GM11168 (cell line): Measurements from ENCODE around the gene ENTPD8.

Experiments used
- in situ Hi-C: fragments of 300-500 bp; cut with MboI; formaldehyde crosslinking; loops from one replicate; pipeline ENCODE4 v1.12.0; 2022; ENCODE audit warnings: low sequenced_read_pairs; ENCODE audit not compliant: unreplicated experiment

The ENTPD8 gene

DNA sequence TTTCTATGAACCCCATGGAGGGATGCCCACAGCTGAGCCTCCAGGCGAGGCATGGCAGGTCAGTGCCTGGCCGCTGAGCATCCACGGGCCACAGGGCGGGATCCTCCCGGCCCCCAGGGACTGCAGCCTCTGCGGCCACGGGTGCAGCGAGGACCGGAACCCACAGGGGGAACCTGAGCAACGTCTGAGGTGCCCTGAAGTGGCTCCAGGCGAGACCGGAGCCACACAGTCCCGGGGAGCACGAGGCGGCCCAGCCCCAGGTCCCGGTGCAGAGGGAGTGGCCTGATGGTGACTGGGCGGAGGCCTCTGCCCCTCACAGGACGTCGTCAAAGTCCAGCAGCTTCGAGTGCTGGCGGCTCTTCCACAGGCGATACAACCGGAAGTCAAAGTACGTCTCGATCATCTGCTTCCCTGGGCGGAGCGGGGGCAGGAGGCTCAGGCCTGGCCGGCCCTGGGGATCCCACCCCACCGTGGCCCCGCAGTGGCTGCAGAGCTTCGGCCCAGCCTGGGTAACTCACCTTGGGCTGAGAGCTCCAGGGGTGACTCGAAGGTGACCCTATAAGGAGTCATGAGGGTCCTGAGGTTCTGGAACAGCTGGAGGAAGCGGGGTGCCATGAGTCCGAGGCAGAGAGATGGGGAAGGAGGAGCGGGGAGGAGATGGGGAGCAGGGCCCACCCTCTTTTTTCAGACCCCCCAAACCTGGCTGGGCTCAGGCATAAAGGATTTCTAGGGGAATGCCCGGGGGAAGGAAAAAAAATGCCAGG, 8.1 kb upstream of the ENTPD8 start:
- in situ Hi-C loops, result no loop called here

DNA sequence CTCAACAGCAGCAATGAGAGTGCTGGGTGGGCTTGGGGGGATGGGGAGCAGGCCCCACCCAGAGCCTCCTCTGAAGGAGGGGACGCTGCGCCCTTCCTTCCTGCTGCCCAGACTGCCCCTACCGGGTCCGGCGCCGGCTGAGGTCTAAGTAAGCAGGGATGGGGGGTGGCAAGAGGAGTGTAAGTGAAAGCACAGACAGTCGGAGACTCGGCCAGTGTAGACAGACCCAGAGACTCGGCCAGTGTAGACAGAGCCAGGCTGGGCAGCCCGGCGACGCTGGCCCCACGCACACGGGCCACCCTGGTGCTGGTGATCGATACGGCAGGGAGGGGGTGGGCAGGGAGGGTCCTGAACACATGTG, 7.4 kb upstream of the ENTPD8 start:
- in situ Hi-C loops, result no loop called here

DNA sequence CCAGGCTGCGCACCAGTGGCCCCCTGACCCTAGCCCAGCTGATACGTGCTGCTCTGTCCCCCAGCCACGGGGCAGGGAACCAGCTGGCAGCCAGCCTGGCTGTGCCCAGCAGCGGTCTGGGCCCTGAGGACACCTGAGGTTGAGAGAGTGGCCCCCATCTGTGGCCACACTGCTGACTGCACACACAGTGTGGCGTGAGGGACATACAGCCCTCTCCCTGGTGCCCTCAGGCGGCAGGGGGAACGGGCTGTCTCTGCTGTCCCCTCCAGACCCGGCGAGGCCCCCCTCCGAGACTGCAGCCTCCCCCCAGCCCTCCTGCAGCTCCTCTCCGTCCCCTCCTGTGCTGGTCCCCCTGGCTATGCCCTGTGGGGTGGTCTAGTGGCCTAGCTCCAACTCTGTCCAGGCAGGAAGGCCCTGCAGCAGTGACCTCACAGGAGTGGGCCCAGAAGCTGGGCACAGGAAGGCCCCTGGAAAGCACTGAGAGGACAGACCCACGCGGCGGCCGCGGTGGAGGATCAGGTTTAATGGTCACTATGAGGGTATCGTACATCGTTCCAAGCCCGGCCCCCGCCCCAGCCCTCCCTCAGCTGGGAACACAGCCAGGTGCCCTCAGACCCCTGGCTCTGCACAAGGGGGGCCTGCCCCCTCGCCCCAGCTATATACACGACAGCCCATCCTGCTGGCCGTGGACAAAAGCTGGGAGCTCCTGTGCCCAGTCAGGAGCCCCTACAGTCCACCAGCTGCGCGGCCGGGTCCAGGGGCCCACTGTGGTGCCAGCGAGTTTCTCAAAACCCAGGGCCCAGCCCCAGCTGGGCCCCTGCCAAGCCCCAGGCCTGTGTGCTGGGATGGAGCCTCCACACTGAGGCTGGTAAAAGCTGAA, 6.8 kb upstream of the ENTPD8 start:
- in situ Hi-C loops, result no loop called here

DNA sequence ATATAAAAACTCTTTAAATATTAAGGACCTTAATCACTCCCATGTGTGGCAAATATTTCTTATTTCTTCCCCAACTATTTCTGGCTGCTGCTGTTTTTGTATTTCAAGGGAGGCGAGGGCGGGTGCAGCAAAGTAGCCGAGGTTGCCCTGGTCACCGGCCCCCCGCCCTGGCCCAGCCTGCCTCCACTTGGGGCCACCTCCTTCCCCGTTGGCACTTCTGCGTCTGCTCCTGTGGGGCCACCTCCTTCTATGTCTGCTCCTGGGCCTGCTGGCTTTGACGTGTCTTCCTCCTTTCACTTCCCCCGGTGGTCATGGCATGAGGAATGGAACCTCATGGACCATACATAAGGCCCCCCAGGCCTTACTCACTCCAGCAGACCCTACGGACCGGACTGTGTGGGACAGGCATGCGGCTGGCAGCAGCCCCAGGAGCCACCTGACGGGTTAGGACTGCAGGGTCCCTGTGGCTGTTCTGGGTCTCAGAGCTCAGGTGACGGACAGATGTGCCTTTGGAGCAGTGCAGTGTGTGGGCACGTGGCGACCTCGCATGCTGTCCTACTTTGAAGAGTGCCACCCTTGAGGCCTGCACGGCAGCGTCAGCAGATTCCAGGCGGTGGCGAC, 5.8 kb upstream of the ENTPD8 start:
- in situ Hi-C loops, result no loop called here

DNA sequence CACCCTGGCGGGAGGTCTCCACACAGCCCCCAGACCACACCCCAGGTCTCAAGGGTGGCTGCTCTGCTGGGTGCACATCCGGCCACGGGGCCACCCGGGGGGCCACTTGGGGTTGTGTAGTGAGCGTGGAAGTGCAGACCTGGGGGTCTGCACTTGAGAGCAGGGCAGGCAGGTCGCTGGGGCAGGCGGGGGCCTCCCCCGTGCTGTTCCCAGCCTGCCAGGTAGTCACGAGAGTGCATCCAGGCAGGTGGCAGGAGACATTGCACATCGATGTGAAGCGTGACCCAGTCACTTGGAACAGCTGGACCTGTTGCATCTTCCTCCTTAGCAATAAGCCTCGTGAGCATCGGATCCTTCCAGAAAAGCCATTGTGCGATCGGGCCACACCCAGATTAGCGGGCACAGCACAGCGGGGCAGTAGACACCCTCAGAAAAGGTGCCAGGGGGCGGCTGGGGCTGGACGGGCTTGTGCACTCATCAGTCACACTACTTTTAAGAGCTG, 4.8 kb upstream of the ENTPD8 start:
- in situ Hi-C loops, result no loop called here

DNA sequence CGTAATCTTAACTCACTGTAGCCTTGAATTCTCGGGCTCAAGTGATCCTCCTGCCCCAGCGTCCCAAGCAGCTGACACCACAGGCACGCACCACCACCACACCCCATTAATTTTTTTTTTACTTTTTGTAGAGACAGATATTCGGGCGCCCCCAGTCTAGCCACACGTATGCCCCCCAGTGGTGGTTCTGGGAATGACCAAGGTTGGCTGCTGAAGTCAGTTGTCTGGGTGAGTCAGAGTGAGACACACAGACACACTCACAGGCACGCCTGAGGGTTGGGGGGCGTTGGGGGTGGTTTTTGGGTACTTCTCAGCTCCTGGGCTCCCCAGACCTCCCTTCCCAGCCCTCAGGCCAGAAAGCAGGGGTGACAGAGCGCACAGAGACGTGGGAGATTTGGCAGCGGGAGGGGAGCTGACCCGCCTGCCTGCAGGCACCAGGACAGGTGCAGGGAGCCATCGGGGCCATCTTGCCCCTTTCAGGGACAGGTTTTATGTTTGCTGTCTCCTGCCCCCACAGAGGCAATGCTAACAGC, 4.2 kb upstream of the ENTPD8 start:
- in situ Hi-C loops, result no loop called here

DNA sequence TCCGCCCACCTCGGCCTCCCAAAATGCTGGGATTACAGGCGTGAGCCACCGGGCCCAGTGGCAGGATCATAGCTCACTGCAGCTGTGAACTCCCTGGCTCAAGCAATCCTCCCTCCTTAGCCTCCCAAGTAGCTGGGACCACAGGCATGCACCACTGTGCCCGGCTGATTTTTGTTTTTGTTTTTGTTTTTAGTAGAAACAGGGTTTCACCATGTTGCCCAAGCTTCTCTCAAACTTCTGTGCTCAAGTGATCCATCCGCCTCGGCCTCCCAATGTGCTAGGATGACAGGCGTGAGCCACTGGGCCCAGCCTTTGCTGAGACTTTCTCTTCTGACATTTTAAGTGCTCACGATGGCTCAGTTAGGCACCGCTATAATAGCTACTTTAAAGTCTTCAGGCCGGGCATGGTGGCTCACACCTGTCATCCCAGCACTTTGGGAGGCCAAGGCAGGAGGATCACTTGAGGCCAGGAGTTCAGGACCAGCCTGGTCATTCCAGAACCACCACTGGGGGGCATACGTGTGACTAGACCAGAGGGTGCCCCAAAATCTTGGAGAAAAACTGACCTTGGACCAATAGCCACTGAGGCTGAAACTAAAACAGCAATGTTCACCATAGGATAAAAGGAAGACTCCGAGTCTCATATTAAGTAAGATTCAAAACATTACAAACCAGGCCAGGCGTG, 3.1 kb upstream of the ENTPD8 start:
- in situ Hi-C loops, result no loop called here

DNA sequence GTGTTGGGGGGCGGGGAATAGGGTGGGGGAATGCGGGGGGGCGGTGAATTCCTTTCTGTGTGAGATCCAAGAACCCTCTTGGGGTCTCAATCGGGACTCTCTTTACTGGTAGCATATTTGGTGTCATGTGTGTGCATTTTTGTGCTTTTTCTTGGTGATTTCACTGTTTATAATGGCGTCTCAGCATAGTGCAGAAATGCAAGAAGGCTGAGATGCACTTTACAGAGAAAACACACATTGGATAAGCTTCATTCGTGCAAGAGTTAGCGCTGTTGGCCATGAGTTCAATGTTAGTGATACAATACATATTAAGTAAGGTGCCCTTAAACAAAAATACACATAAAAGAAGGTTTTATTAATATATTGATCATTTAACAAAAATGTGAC, 771 bp upstream of the ENTPD8 start:
- in situ Hi-C loops, result no loop called here

DNA sequence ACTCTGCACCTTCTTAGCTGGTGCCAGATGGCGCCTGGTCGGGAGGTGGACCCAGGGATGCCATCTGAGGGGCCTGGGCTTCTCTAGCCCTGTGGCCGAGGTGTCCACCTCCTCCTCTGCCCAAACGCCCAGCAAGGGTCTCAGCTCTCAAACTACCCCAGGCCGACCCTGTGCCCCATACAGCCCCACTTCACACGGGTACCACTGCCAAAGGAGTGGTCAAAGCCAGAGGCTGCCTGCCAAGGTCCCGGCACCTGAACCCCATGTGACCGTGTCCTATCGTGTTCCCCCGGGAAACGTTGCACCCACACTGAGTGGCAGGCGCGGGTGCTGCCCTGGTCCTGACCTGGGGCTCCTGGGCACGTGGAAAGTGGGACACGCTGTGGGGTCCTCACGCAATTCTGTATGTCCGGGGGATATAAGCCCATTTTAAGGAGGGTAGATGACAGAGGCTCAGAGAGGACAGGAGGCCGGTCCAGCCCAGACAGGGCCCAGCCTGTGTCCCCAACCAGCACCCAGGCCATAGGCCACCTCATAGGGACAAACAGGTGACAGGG, 1.9 kb downstream of the ENTPD8 start:
- in situ Hi-C loops, result no loop called here

DNA sequence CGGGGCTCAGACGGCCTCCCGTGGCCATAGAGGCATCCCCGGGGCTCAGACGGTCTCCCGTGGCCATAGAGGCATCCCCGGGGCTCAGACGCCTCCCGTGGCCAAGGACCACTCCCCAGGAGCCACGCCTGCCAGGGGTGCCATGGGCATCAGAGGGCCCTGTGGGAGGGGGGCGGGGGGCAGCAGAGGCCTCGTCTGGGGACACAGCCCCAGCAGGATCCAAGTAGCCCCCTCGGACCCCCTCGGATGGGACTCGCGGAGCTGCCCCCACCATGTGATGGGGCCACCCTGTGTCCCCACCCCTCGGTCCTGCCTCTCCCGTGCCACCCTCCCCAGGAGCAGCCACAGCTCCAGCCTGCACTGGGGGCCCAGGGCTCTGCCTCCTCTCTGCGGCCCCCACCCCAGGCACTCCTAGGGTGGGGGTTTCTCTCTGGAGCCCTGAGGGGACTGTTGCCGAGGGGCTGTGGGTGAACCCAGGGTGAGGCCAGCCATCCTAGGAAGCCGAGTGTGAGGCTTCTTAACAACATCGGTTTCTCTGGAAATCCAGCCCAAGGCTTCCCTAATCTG, 2.5 kb downstream of the ENTPD8 start:
- in situ Hi-C loops, result no loop called here

DNA sequence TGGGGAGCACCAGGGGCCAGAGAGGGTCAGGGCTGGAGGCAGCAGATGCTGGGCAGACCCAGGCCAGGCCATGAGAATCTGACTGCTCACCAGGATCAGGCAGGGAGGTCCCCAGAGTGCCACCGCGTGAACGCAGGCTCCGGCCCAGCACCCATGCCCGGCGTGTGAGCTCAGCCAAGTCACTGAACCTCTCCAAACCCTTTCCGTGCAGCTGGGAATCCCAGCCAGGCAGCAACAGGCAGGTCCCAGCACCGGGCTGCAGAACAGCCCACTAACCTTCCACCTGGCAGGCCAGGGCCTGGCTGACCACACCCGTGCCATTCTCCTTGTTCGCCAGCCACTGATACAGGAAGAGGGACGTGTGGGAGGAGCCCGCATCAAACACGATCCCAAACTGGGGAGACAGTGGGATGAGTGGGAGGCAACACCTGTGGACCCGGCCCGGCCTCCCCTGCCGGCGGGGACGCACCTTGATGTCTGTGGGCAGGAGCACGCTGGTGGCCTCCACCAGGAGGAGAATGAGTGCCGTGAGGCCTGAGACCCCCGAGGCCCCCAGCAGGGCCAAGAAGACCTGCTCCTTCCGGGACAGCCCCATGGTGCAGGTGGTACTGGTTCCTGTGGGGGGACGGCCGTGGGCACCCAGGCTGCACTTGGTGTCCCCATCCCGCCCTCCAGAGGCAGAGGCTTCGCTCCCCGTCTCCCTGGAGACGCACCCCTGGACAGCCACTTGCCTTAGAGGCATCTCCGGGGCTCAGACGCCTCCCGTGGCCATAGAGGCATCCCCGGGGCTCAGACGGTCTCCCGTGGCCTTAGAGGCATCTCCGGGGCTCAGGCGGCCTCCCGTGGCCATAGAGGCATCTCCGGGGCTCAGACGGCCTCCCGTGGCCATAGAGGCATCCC, 3.2 kb downstream of the ENTPD8 start:
- in situ Hi-C loops, result no loop called here

DNA sequence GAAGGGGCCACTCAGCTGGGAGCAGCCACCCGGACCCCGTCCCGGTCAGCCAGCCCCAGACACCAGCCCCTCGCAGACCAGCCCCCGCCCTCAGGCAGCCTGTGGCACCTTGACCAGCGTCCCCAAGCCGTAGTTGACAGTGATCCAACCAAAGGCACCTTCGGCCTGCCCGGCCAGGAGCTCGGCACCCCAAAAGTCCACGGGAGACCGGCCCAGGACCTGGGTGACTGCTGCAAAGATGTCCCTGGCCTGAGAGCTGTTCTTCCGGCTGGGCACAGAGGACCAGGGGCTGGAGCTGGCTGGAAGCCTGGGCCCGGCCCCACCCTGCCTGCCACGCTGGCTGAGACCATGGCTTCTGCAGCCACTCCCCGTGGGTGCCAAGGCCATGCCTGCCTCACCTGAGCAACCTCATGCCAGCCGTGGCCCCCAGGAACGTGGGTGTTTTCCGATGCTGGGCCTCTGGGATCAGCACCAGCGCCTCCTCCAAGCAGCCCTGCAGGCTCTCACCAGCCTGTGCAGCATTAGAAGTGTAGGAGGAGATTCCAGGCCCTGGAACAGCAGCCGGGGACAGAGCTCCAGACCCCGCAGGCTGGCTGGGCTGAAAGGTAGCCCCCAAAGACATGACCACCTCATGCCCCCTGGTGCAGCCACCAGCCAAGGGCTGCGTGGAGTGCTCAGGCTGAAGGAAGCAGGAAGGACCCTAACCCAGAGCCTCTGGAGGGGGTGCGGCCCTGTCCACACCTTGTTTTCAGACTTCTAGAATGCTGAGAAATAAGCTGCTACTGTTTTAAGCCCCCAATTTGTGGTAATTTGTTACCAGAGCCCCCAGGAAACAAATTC, 4.2 kb downstream of the ENTPD8 start:
- in situ Hi-C loops, result no loop called here

DNA sequence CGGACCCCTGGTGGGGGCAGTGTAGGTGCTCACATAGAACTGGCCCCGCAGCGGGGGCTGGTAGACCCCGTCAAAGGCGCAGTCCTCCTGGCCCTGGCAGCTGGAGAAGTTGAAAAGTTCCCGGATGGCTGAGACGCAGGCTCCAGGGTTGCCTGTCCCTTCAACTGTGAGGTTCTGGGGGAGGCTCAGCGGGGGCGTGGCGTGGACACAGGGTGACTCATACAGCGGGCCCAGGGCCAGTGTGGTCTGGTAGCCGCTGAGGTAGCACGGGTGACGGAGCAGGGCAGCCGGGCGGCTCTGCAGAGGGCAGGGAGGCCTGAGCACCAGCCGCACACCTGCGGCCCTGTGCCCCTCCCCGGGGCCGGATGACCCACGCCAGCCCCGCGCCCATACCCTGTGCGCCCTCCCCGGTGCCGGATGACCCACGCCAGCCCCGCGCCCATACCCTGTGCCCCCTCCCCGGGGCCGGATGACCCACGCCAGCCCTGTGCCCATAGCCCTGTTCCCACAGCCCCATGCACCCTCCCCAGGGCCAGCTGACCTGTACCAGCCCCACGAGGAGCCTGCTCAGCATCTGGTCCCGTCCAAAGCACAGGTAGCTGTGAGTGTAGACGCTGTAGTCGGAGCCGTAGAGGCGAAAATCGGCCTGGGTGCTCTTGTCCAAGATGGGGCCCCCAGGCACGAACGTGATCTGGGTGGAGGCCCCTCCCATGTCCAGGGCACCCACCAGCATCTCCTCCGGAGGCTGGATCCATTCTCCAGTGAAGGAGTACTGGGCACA, 5.0 kb downstream of the ENTPD8 start:
- in situ Hi-C loops, result no loop called here

DNA sequence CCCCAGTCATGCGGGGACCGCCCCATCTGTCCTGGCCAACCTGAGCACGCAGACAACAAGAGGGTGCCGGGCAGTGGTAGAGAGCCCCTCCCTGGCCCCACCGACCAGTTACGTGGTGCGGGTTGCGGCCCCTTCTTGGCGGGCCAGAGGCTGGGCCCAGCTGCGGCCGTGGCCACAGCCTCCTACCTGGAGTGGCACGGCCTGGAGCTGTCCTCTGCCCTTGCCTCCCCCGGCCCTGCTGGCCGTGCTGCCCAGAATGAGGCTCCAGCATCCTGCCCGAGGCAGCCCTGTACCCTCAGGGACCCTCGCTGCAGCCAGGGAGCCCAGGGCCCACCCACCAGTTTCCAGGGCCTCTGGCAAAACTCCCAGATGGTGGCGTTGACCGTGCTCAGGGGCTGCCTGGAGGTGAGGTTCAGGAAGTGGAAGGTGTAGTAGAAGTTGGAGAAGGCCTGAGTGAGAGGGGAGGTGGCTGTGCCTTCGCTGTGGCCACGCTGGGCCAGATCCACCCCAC, 5.7 kb downstream of the ENTPD8 start:
- in situ Hi-C loops, result no loop called here

DNA sequence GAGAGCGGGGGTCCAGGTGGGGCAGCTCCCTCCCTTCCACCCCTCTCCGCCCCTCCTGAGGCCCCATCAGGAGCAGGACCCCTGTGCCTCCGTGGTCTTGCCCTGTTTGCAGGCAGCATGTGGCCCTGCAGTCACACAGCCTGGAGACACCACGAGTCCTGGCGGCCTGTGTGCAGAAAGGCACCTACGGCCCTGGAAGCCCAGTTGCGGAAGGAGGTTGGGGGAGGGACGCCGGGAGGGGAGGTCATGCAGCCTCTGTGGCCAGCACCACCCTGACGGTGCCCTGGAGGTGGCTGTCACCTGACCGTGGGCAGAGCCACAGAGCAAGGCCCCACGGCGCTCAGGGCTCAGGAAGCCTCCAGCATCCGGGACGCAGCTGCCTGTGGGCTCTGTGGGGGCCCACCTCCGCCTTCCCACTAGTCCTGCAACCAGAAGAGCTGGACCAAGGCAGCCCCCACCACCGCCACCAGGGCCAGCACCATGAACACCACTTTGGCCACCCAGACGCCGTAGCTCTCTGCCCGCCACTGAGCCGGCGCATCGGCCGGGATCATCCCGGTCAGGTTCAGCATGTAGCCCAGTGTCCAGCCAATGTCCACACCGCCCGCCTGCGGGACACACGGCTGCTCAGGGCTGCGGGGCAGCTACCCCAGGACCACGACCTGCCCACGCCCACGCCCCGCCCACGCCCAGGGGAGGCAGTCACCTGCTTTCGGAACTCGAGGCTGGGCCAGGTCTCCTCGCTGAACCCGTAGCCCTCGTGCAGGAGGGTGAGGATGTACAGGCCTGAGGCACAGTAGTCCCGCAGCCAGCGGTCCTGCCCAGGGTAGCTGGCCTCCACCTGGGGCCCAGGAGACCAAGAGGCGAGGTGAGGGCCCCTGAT, 6.4 kb downstream of the ENTPD8 start:
- in situ Hi-C loops, result no loop called here

DNA sequence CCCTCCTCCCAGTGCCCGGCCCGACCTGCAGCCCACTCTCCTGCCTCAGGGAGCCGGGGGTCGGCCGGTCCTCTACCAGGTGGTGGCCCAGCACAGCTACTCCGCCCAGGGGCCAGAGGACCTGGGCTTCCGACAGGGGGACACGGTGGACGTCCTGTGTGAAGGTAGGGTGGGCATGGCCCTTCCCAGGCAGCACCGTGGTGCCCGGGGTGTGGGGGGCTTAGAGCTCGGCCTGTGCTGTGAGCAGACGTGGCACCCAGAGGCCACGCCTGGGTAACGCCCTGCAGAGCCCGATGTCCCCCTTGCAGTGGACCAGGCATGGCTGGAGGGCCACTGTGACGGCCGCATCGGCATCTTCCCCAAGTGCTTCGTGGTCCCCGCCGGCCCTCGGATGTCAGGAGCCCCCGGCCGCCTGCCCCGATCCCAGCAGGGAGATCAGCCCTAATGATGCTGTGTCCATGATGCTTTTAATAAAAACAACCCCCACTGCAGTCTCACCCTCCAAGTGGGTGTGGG, 7.2 kb downstream of the ENTPD8 start:
- in situ Hi-C loops, result no loop called here
